NCI-H187 treated with DMSO at 0.1 percent for 48 hours (cell line): ENCODE data around the gene EFCAB12.
"Not testable (repeated sequence)": the region's sequence is repeated elsewhere in the genome, so short reads cannot be mapped to it uniquely, and the experiment has no call there.

Experiments used
- DNase-seq: peaks from one replicate; lab custom pipeline; 2025; lab: John Stamatoyannopoulos, UW

EFCAB12 gene

GRCh38 chr3:129365296-129366136, 62.9 kb downstream of the EFCAB12 start:
- no peak for DNase-seq

GRCh38 chr3:129364811-129365210, 63.6 kb downstream of the EFCAB12 start:
- not testable (repeated sequence) for DNase-seq

- not testable (repeated sequence) for DNase-seq
These were observed 65.1 kb downstream of the EFCAB12 start for GRCh38 chr3:129363356-129363755.

- DNase-seq = no peak
These were observed 67.6 kb downstream of the EFCAB12 start for GRCh38 chr3:129360705-129361460.

- no peak for DNase-seq
These were observed 68.2 kb downstream of the EFCAB12 start for GRCh38 chr3:129360171-129360611.

GRCh38 chr3:129358772-129359371, 69.6 kb downstream of the EFCAB12 start:
- no peak for DNase-seq

- DNase-seq = no peak
These were observed 70.2 kb downstream of the EFCAB12 start for GRCh38 chr3:129358177-129358771.

- no peak for DNase-seq
These were observed 70.8 kb downstream of the EFCAB12 start for GRCh38 chr3:129357616-129358015.

- DNase-seq = no peak
These were observed 71.5 kb downstream of the EFCAB12 start for GRCh38 chr3:129356756-129357425.

GRCh38 chr3:129353589-129353941, 74.9 kb downstream of the EFCAB12 start:
- DNase-seq = no peak

- no peak for DNase-seq
These were observed 75.5 kb downstream of the EFCAB12 start for GRCh38 chr3:129352650-129353588.

GRCh38 chr3:129352045-129352444, 76.4 kb downstream of the EFCAB12 start:
- DNase-seq = no peak
